HEK293 (cell line): Measurements from ENCODE around the gene ARCN1.

ENCODE experiments used
- CTCF ChIA-PET: fragments of 350-600 bp; formaldehyde crosslinking; extraction: SDS; loops from one replicate; lab custom pipeline; 2021; ENCODE audit warnings: antibody characterized with exemption; lab: Yijun Ruan, JAX
- POLR2A ChIA-PET: fragments of 300-600 bp; formaldehyde crosslinking; extraction: SDS; loops from one replicate; lab custom pipeline; 2020; ENCODE audit warnings: antibody characterized with exemption, inconsistent platforms; lab: Yijun Ruan, JAX
- H3K27ac ChIP-seq: fragments of 200-500 bp; sonication (Bioruptor generic); 2 replicates; pipeline ENCODE4 v1.5.1; 2014; ENCODE audit warnings: low read depth, low read length, control low read depth, inconsistent platforms; ENCODE audit errors: extremely low read depth
- H3K36me3 ChIP-seq, 2 experiments: fragments of 200-500 bp in 1 of 2; sonication (Bioruptor generic) in 1 of 2; 1 replicate in 1 of 2; 2 replicates in 1 of 2; pipeline ENCODE4 v1.5.1; 2014 to 2017; ENCODE audit warnings: inconsistent platforms in 2 of 2, low read length in 2 of 2; ENCODE audit not compliant: control insufficient read depth in 2 of 2, insufficient read depth in 1 of 2
- H3K4me1 ChIP-seq: fragments of 200-500 bp; sonication (Bioruptor generic); 2 replicates; pipeline ENCODE4 v1.5.1; 2014; ENCODE audit warnings: mild to moderate bottlenecking, low read length, inconsistent platforms; ENCODE audit not compliant: control insufficient read depth, insufficient read depth
- H3K4me3 ChIP-seq: 2 replicates; pipeline ENCODE4 v1.5.1; 2011; ENCODE audit warnings: low read depth, mild to moderate bottlenecking, control low read depth, low read length, moderate library complexity
- H3K9me3 ChIP-seq: fragments of 200-500 bp; sonication (Bioruptor generic); 2 replicates; pipeline ENCODE4 v1.5.1; 2014; ENCODE audit warnings: low read depth, low read length, inconsistent platforms; ENCODE audit not compliant: control insufficient read depth, insufficient read depth
- GFI1B ChIP-seq: fragments of 450-650 bp; formaldehyde crosslinking; IDR thresholded peaks from 2 replicates; pipeline ENCODE4 v1.5.1; 2016; ENCODE audit warnings: missing biosample characterization, missing genetic modification characterization
- GLI4 ChIP-seq: fragments of 450-650 bp; formaldehyde crosslinking; IDR thresholded peaks from 2 replicates; pipeline ENCODE4 v1.5.1; 2016; ENCODE audit warnings: missing biosample characterization, missing genetic modification characterization
- GLIS2 ChIP-seq: fragments of 450-650 bp; formaldehyde crosslinking; IDR thresholded peaks from 2 replicates; pipeline ENCODE4 v1.5.1; 2016; ENCODE audit warnings: missing biosample characterization, missing genetic modification characterization
- HOXA7 ChIP-seq: sonication (generic); formaldehyde crosslinking; IDR thresholded peaks from 2 replicates; pipeline ENCODE4 v1.8.1; 2022; ENCODE audit warnings: missing genetic modification reagents, borderline replicate concordance
- PBX3 ChIP-seq: sonication (generic); formaldehyde crosslinking; IDR thresholded peaks from 2 replicates; pipeline ENCODE4 v1.8.1; 2022; ENCODE audit warnings: mild to moderate bottlenecking, moderate library complexity, missing genetic modification reagents
- SALL2 ChIP-seq: fragments of 450-650 bp; formaldehyde crosslinking; IDR thresholded peaks from 2 replicates; pipeline ENCODE4 v1.5.0; 2017; ENCODE audit warnings: missing biosample characterization, mild to moderate bottlenecking, missing genetic modification characterization, borderline replicate concordance
- SCRT2 ChIP-seq: fragments of 450-650 bp; formaldehyde crosslinking; IDR thresholded peaks from 2 replicates; pipeline ENCODE4 v1.5.1; 2016; ENCODE audit warnings: missing biosample characterization, missing genetic modification characterization
- SP3 ChIP-seq: fragments of 450-650 bp; formaldehyde crosslinking; IDR thresholded peaks from 2 replicates; pipeline ENCODE4 v1.5.1; 2016; ENCODE audit warnings: missing biosample characterization, missing genetic modification characterization
- TCF7L2 ChIP-seq: IDR thresholded peaks from 2 replicates; pipeline ENCODE4 v1.6.1; 2011; ENCODE audit warnings: low read depth, mild to moderate bottlenecking, inconsistent platforms, low read length, moderate library complexity, borderline replicate concordance
- YY1 ChIP-seq: fragments of 450-650 bp; formaldehyde crosslinking; IDR thresholded peaks from 2 replicates; pipeline ENCODE4 v1.5.1; 2018; ENCODE audit warnings: missing biosample characterization, missing genetic modification characterization
- ZBTB11 ChIP-seq: fragments of 450-650 bp; formaldehyde crosslinking; conservative IDR thresholded peaks from 2 replicates; pipeline ENCODE4 v1.5.1; 2016; ENCODE audit warnings: low read depth, missing biosample characterization, missing genetic modification characterization
- ZBTB8A ChIP-seq: fragments of 450-650 bp; formaldehyde crosslinking; IDR thresholded peaks from 2 replicates; pipeline ENCODE4 v1.5.1; 2016; ENCODE audit warnings: missing biosample characterization, missing genetic modification characterization
- ZNF10 ChIP-seq: fragments of 450-650 bp; formaldehyde crosslinking; IDR thresholded peaks from 2 replicates; pipeline ENCODE4 v1.5.1; 2017; ENCODE audit warnings: missing biosample characterization, missing genetic modification characterization
- ZNF214 ChIP-seq: fragments of 450-650 bp; formaldehyde crosslinking; IDR thresholded peaks from 2 replicates; pipeline ENCODE4 v1.5.1; 2017; ENCODE audit warnings: missing biosample characterization, mild to moderate bottlenecking, missing genetic modification characterization, borderline replicate concordance
- ZNF239 ChIP-seq: fragments of 450-650 bp; formaldehyde crosslinking; IDR thresholded peaks from 2 replicates; pipeline ENCODE4 v1.5.1; 2016; ENCODE audit warnings: missing biosample characterization, missing genetic modification characterization
- ZNF24 ChIP-seq: fragments of 450-650 bp; formaldehyde crosslinking; IDR thresholded peaks from 2 replicates; pipeline ENCODE4 v1.5.1; 2016; ENCODE audit warnings: missing biosample characterization, missing genetic modification characterization
- ZNF366 ChIP-seq: fragments of 450-650 bp; formaldehyde crosslinking; conservative IDR thresholded peaks from 2 replicates; pipeline ENCODE4 v1.5.1; 2016; ENCODE audit warnings: missing biosample characterization, missing genetic modification characterization
- ZNF404 ChIP-seq: fragments of 450-650 bp; formaldehyde crosslinking; IDR thresholded peaks from 2 replicates; pipeline ENCODE4 v1.5.1; 2017; ENCODE audit warnings: missing biosample characterization, missing genetic modification characterization
- ZNF423 ChIP-seq: fragments of 450-650 bp; formaldehyde crosslinking; IDR thresholded peaks from 2 replicates; pipeline ENCODE4 v1.5.1; 2016; ENCODE audit warnings: missing biosample characterization, missing genetic modification characterization
- ZNF501 ChIP-seq: fragments of 450-650 bp; formaldehyde crosslinking; IDR thresholded peaks from 2 replicates; pipeline ENCODE4 v1.5.1; 2016; ENCODE audit warnings: missing biosample characterization, missing genetic modification characterization
- ZNF514 ChIP-seq: fragments of 450-650 bp; formaldehyde crosslinking; IDR thresholded peaks from 2 replicates; pipeline ENCODE4 v1.5.1; 2016; ENCODE audit warnings: missing biosample characterization, missing genetic modification characterization
- ZNF521 ChIP-seq: fragments of 450-650 bp; formaldehyde crosslinking; IDR thresholded peaks from 2 replicates; pipeline ENCODE4 v1.5.1; 2017; ENCODE audit warnings: missing biosample characterization, mild to moderate bottlenecking, missing genetic modification characterization
- ZNF837 ChIP-seq: fragments of 450-650 bp; formaldehyde crosslinking; IDR thresholded peaks from 2 replicates; pipeline ENCODE4 v1.5.1; 2016; ENCODE audit warnings: missing biosample characterization, missing genetic modification characterization
- ZSCAN5A ChIP-seq: fragments of 450-650 bp; formaldehyde crosslinking; IDR thresholded peaks from 2 replicates; pipeline ENCODE4 v1.5.1; 2016; ENCODE audit warnings: missing biosample characterization, missing genetic modification characterization

ARCN1 gene

GRCh38 chr11:118612378-118612777 is 40.2 kb downstream of the ARCN1 start:
- no peak overlapping the region for H3K27ac ChIP-seq
- no peak overlapping the region for H3K4me3 ChIP-seq
- peaks cover 0 to 19% of the 10 kb centered on the region in 2 experiments; a peak in 1 of 3 replicates for H3K36me3 ChIP-seq
- TF ChIP-seq GFI1B (tag by site-specific recombination) (no peak), ZNF239 (tag by site-specific recombination) (no peak)
- POLR2A ChIA-PET: interaction anchor here (0.5 to 2.1 kb wide), 3 partner anchors 9 to 473 kb away, joined by 4 to 9 read pairs (median 6); partner anchors contain the start of gene ARCN1
- H3K4me1 ChIP-seq: no peaks in the 10 kb centered on the region
- H3K9me3 ChIP-seq: no peaks in the 10 kb centered on the region
- CTCF ChIA-PET: interaction anchor here (0.6 to 4.3 kb wide), 10 partner anchors 10 to 77 kb away, joined by 3 to 31 read pairs (median 5); no protein-coding TSS in a partner anchor

GRCh38 chr11:118614511-118614910 is 42.3 kb downstream of the ARCN1 start:
- Histone ChIP-seq H3K36me3 (peaks cover 0 to 19% of the 10 kb centered on the region in 2 experiments; a peak in 1 of 3 replicates), H3K4me1 (no peaks in the 10 kb centered on the region), H3K27ac (no peak overlapping the region), H3K4me3 (no peak overlapping the region), H3K9me3 (no peaks in the 10 kb centered on the region)
- ChIA-PET POLR2A (no interaction called here), CTCF (interaction anchor here (0.6 to 1.1 kb wide), 2 partner anchors 19 to 756 kb away, joined by 3 read pairs; no protein-coding TSS in a partner anchor)
- TF ChIP-seq TCF7L2 (no peak), ZBTB11 (tag by site-specific recombination) (no peak), HOXA7 (no peak), ZNF423 (tag by site-specific recombination) (no peak), ZNF10 (tag by site-specific recombination) (no peak), SALL2 (tag by site-specific recombination) (no peak), ZNF514 (no peak), ZBTB8A (tag by site-specific recombination) (no peak), ZNF501 (no peak), ZNF404 (no peak), GLI4 (tag by site-specific recombination) (no peak)

- ChIA-PET POLR2A (interaction anchor here (0.6 kb wide), 1 partner anchor 446 kb away, joined by 10 read pairs; no protein-coding TSS in a partner anchor), CTCF (no interaction called here)
- peaks cover 0 to 19% of the 10 kb centered on the region in 2 experiments; a peak in 1 of 3 replicates for H3K36me3 ChIP-seq
- no peaks in the 10 kb centered on the region for H3K4me1 ChIP-seq
- no peak for TF ChIP-seq GLIS2
- TF ChIP-seq SCRT2: peak; percentile 41; the same call in 1 of the 2 replicates
- 0 out of 2 replicates have a peak, but pooled peaks have one; percentile 43 for TF ChIP-seq ZNF366
- no peaks in the 10 kb centered on the region for H3K9me3 ChIP-seq
- no peak overlapping the region for H3K27ac ChIP-seq
- H3K4me3 ChIP-seq: no peak overlapping the region
These were observed 43.2 kb downstream of the ARCN1 start for GRCh38 chr11:118615282-118615975.

- Histone ChIP-seq H3K4me3 (no peak overlapping the region), H3K36me3 (peaks cover 0 to 19% of the 10 kb centered on the region in 2 experiments; a peak in 1 of 3 replicates), H3K9me3 (no peaks in the 10 kb centered on the region), H3K4me1 (no peaks in the 10 kb centered on the region), H3K27ac (no peak overlapping the region)
- no peak for TF ChIP-seq ZNF24 (tag by site-specific recombination)
- TF ChIP-seq ZNF214: no peak
- TF ChIP-seq PBX3: no peak
- no peak for TF ChIP-seq GLIS2
- TF ChIP-seq ZNF837 (tag by site-specific recombination): no peak
- TF ChIP-seq YY1 (tag by site-specific recombination): no peak
- no peak for TF ChIP-seq SP3 (tag by site-specific recombination)
- TF ChIP-seq ZSCAN5A (tag by site-specific recombination): no peak
- no peak for TF ChIP-seq GFI1B (tag by site-specific recombination)
- no peak for TF ChIP-seq ZNF521 (tag by site-specific recombination)
- POLR2A ChIA-PET: no interaction called here
- CTCF ChIA-PET: no interaction called here
These were observed 43.8 kb downstream of the ARCN1 start for GRCh38 chr11:118615976-118616371.
